Liver (tissue), 9 donors: ENCODE measurements around the gene TMX3. TPM values are rescaled to one million over a fixed set of nuclear protein-coding genes. Genes with fewer than 3 reads are reported as not detected.

ENCODE experiments used
- DNase-seq: peaks from one replicate; pipeline ENCODE4 v3.0.0-alpha.2; 2017; ENCODE audit warnings: low spot score
- H3K27ac ChIP-seq, 2 donors: one replicate each; pipeline ENCODE4 v1.7.0; 2013; ENCODE audit warnings: inconsistent platforms in 2 of 2, low read length in 2 of 2, control low read depth in 1 of 2, low read depth in 1 of 2, mild to moderate bottlenecking in 1 of 2
- H3K27me3 ChIP-seq, 4 donors: one replicate each; pipeline versions ENCODE4 v1.6.1 to v1.7.0; 2013; ENCODE audit warnings: low read length in 3 of 4, inconsistent platforms in 1 of 4, mild to moderate bottlenecking in 1 of 4, moderate library complexity in 1 of 4; ENCODE audit not compliant: control insufficient read depth in 4 of 4, insufficient read depth in 4 of 4
- H3K36me3 ChIP-seq, 4 donors: one replicate each; pipeline versions ENCODE4 v1.6.1 to v1.7.0; 2013; ENCODE audit warnings: low read length in 3 of 4, mild to moderate bottlenecking in 3 of 4, low read depth in 1 of 4, moderate library complexity in 1 of 4; ENCODE audit not compliant: control insufficient read depth in 4 of 4, insufficient read depth in 3 of 4
- H3K4me1 ChIP-seq, 4 donors: one replicate each; pipeline versions ENCODE4 v1.6.1 to v1.7.0; 2013; ENCODE audit warnings: low read length in 3 of 4, mild to moderate bottlenecking in 3 of 4, moderate library complexity in 1 of 4; ENCODE audit not compliant: control insufficient read depth in 4 of 4, insufficient read depth in 4 of 4
- H3K4me3 ChIP-seq, 3 donors: one replicate each; pipeline versions ENCODE4 v1.6.1 to v1.7.0; 2013; ENCODE audit warnings: low read length in 3 of 3, control low read depth in 1 of 3, low read depth in 1 of 3, mild to moderate bottlenecking in 1 of 3
- H3K9ac ChIP-seq, 2 donors: one replicate each; pipeline ENCODE4 v1.7.0; 2013; ENCODE audit warnings: low read length in 2 of 2, mild to moderate bottlenecking in 2 of 2, moderate library complexity in 2 of 2, control low read depth in 1 of 2, low read depth in 1 of 2
- H3K9me3 ChIP-seq, 4 donors: one replicate each; pipeline versions ENCODE4 v1.6.1 to v1.7.0; 2013; ENCODE audit warnings: low read length in 3 of 4; ENCODE audit not compliant: control insufficient read depth in 4 of 4
- EGR1 ChIP-seq, 2 donors: IDR thresholded peaks; 2 replicates each; pipeline ENCODE4 v1.6.1; 2016 to 2018; ENCODE audit warnings: antibody characterized with exemption in 2 of 2, low read depth in 2 of 2
- FOXA1 ChIP-seq: IDR thresholded peaks from 2 replicates; pipeline ENCODE4 v1.6.1; 2016; ENCODE audit warnings: antibody characterized with exemption
- FOXA2 ChIP-seq: IDR thresholded peaks from 2 replicates; pipeline ENCODE4 v1.6.1; 2016; ENCODE audit warnings: antibody characterized with exemption
- GABPA ChIP-seq, 2 donors: IDR thresholded peaks in 1 of 2; conservative IDR thresholded peaks in 1 of 2; 2 replicates each; pipeline ENCODE4 v1.6.1; 2016; ENCODE audit warnings: antibody characterized with exemption in 2 of 2, mild to moderate bottlenecking in 1 of 2, moderate library complexity in 1 of 2
- HNF4A ChIP-seq, 2 donors: conservative IDR thresholded peaks; 2 replicates each; pipeline ENCODE4 v1.6.1; 2016; ENCODE audit warnings: antibody characterized with exemption in 2 of 2, mild to moderate bottlenecking in 2 of 2
- HNF4G ChIP-seq: IDR thresholded peaks from 2 replicates; pipeline ENCODE4 v1.6.1; 2016; ENCODE audit warnings: antibody characterized with exemption
- JUND ChIP-seq, 2 donors: IDR thresholded peaks; 2 replicates each; pipeline ENCODE4 v1.6.1; 2016; ENCODE audit warnings: antibody characterized with exemption in 2 of 2
- MAX ChIP-seq: IDR thresholded peaks from 2 replicates; pipeline ENCODE4 v1.6.1; 2016; ENCODE audit warnings: antibody characterized with exemption
- NR2F2 ChIP-seq: IDR thresholded peaks from 2 replicates; pipeline ENCODE4 v1.6.1; 2016; ENCODE audit warnings: antibody characterized with exemption
- RAD21 ChIP-seq, 2 donors: IDR thresholded peaks; 2 replicates each; pipeline ENCODE4 v1.6.1; 2016; ENCODE audit warnings: antibody characterized with exemption in 2 of 2, mild to moderate bottlenecking in 2 of 2
- RXRA ChIP-seq, 2 donors: IDR thresholded peaks; 2 replicates each; pipeline ENCODE4 v1.6.1; 2017 to 2018; ENCODE audit warnings: antibody characterized with exemption in 2 of 2, mild to moderate bottlenecking in 1 of 2
- SP1 ChIP-seq: IDR thresholded peaks from 2 replicates; pipeline ENCODE4 v1.6.1; 2018; ENCODE audit warnings: antibody characterized with exemption, mild to moderate bottlenecking
- TAF1 ChIP-seq: conservative IDR thresholded peaks from 2 replicates; pipeline ENCODE4 v1.6.1; 2016; ENCODE audit warnings: antibody characterized with exemption, mild to moderate bottlenecking
- YY1 ChIP-seq: IDR thresholded peaks from 2 replicates; pipeline ENCODE4 v1.6.1; 2016; ENCODE audit warnings: antibody characterized with exemption, mild to moderate bottlenecking
- ZBTB33 ChIP-seq: IDR thresholded peaks from 2 replicates; pipeline ENCODE4 v1.6.1; 2016; ENCODE audit warnings: antibody characterized with exemption
- WGBS: extraction: QIAGEN DNeasy Blood & Tissue Kit; methylation state at CpG from one replicate; pipeline ENCODE4 v1.1.7; 2013; 5-methylcytosine and 5-hydroxymethylcytosine counted together
- polyA plus RNA-seq, 2 donors: library from polyadenylated mRNA; stranded (reverse) in 1 of 2; unstranded in 1 of 2; fragments of 200-250 nt in 1 of 2; fragments of >200 nt in 1 of 2; fragmentation: Nextera tagmentation in 1 of 2; extraction: Ambion mirVana in 1 of 2; gene quantifications; one replicate each; pipeline versions ENCODE4 v1.2.1 to v1.2.3, GENCODE V29; 2013 to 2015
- total RNA-seq, 2 donors: library from RNA; depleted of rRNA; stranded (reverse); fragments of >200 nt; gene quantifications; one replicate each; pipeline ENCODE4 v1.2.3, GENCODE V29; 2014
- TF ChIP-seq, protein P1 (sequence below): fragments of 150-350 bp; IDR thresholded peaks from 2 replicates; pipeline ENCODE4 v1.5.1; 2017; ENCODE audit warnings: improper control_type of control experiment, low read depth, low read length; ENCODE audit not compliant: missing input control
- TF ChIP-seq, protein P2 (sequence below): IDR thresholded peaks from 2 replicates; pipeline ENCODE4 v1.6.1; 2016; ENCODE audit warnings: antibody characterized with exemption
- TF ChIP-seq, protein P3 (sequence below): IDR thresholded peaks from 2 replicates; pipeline ENCODE4 v1.6.1; 2016; ENCODE audit warnings: antibody characterized with exemption, mild to moderate bottlenecking
- donor health status: healthy.
- donor health status: healthy.
- donor health status: healthy.
- donor health status: healthy.
- donor health status: healthy.

The TMX3 gene
- total and polyA plus RNA-seq, 4 donors: 9.0 to 38.6 (median 20.3) TPM

GRCh38 chr18:68724021-68724420 lies 9.1 kb upstream of the TMX3 start:
- no peaks in the 10 kb centered on the region for H3K4me1 ChIP-seq
- no peaks in the 10 kb centered on the region for H3K27me3 ChIP-seq
- H3K9ac ChIP-seq: no peak overlapping the region
- peaks cover 0 to 2% (median under 1%) of the 10 kb centered on the region in 4 donors for H3K36me3 ChIP-seq
- TF ChIP-seq RAD21 (IDR thresholded peaks at IDR 0.05): no peak
- TF ChIP-seq JUND (IDR thresholded peaks at IDR 0.05): no peak
- TF ChIP-seq NR2F2: no peak
- TF ChIP-seq, protein P1, sequence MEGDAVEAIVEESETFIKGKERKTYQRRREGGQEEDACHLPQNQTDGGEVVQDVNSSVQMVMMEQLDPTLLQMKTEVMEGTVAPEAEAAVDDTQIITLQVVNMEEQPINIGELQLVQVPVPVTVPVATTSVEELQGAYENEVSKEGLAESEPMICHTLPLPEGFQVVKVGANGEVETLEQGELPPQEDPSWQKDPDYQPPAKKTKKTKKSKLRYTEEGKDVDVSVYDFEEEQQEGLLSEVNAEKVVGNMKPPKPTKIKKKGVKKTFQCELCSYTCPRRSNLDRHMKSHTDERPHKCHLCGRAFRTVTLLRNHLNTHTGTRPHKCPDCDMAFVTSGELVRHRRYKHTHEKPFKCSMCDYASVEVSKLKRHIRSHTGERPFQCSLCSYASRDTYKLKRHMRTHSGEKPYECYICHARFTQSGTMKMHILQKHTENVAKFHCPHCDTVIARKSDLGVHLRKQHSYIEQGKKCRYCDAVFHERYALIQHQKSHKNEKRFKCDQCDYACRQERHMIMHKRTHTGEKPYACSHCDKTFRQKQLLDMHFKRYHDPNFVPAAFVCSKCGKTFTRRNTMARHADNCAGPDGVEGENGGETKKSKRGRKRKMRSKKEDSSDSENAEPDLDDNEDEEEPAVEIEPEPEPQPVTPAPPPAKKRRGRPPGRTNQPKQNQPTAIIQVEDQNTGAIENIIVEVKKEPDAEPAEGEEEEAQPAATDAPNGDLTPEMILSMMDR: no peak
- TF ChIP-seq, protein P2, sequence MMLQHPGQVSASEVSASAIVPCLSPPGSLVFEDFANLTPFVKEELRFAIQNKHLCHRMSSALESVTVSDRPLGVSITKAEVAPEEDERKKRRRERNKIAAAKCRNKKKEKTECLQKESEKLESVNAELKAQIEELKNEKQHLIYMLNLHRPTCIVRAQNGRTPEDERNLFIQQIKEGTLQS: no peak
- TF ChIP-seq ZBTB33: no peak
- TF ChIP-seq SP1: no peak
- no peak for TF ChIP-seq MAX
- TF ChIP-seq HNF4G: no peak
- TF ChIP-seq, protein P3, sequence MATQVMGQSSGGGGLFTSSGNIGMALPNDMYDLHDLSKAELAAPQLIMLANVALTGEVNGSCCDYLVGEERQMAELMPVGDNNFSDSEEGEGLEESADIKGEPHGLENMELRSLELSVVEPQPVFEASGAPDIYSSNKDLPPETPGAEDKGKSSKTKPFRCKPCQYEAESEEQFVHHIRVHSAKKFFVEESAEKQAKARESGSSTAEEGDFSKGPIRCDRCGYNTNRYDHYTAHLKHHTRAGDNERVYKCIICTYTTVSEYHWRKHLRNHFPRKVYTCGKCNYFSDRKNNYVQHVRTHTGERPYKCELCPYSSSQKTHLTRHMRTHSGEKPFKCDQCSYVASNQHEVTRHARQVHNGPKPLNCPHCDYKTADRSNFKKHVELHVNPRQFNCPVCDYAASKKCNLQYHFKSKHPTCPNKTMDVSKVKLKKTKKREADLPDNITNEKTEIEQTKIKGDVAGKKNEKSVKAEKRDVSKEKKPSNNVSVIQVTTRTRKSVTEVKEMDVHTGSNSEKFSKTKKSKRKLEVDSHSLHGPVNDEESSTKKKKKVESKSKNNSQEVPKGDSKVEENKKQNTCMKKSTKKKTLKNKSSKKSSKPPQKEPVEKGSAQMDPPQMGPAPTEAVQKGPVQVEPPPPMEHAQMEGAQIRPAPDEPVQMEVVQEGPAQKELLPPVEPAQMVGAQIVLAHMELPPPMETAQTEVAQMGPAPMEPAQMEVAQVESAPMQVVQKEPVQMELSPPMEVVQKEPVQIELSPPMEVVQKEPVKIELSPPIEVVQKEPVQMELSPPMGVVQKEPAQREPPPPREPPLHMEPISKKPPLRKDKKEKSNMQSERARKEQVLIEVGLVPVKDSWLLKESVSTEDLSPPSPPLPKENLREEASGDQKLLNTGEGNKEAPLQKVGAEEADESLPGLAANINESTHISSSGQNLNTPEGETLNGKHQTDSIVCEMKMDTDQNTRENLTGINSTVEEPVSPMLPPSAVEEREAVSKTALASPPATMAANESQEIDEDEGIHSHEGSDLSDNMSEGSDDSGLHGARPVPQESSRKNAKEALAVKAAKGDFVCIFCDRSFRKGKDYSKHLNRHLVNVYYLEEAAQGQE: no peak
- no peak for TF ChIP-seq FOXA2
- no peak for TF ChIP-seq TAF1
- TF ChIP-seq FOXA1: no peak
- TF ChIP-seq GABPA (IDR thresholded peaks at IDR 0.05 in 1 of 2, conservative IDR thresholded peaks at IDR 0.05 in 1 of 2): no peak
- TF ChIP-seq EGR1 (IDR thresholded peaks at IDR 0.05; ENCODE audit: low read depth in 2 of 2): no peak
- no peak for TF ChIP-seq RXRA (IDR thresholded peaks at IDR 0.05)
- TF ChIP-seq HNF4A (conservative IDR thresholded peaks at IDR 0.05): no peak
- TF ChIP-seq YY1: no peak
- H3K4me3 ChIP-seq: no peak overlapping the region
- no peak for DNase-seq
- H3K27ac ChIP-seq: no peak overlapping the region
- WGBS: 92% methylated on average over 4 of the region's 4 CpGs
- H3K9me3 ChIP-seq: no peaks in the 10 kb centered on the region
